ENCODE measurements around the gene STAM. TPM values are rescaled to one million over a fixed set of nuclear protein-coding genes. Genes with fewer than 3 reads are reported as not detected.

Gene STAM
- total RNA-seq, 6 donors from 2014 or later = 18.9 to 85.1 (median 31.2) TPM

DNA sequence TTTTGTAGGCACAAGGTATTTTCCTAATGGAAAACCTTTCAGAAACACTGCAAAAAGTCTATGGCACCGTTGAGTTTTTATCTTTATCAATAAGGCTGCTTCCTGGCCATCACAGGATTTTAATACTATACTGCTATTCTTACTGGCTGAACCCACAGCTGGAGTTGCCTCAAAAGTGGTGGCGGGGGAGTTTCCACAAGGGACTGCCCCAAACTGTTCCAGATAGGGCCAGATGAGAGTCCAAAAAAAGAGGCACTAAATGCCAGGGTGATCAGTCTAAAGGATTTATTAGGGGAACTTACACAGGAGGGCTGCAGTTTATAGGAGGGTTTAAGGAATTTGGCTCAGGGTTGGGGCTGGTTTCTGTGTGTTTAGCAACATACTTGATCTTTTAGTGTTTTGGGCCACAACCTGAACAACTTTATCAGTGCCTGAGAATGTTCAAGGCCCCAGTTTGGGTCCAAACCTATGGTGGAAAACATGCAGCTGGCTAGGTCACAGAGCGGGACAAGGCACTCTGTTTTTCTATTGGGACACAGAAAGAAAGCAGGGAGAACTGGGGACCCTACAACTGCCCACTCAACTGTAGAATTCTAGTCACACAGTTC, 41.4 kb downstream of the STAM start:
- 84 to 97% methylated on average over 3 of the region's 3 CpGs for WGBS, 2 donors
- no peak for TF ChIP-seq POLR2A (IDR thresholded peaks at IDR 0.05)
- no peak for TF ChIP-seq EP300 (IDR thresholded peaks at IDR 0.05)
- TF ChIP-seq POLR2AphosphoS5 (IDR thresholded peaks at IDR 0.05) = no peak
- TF ChIP-seq, protein P1, sequence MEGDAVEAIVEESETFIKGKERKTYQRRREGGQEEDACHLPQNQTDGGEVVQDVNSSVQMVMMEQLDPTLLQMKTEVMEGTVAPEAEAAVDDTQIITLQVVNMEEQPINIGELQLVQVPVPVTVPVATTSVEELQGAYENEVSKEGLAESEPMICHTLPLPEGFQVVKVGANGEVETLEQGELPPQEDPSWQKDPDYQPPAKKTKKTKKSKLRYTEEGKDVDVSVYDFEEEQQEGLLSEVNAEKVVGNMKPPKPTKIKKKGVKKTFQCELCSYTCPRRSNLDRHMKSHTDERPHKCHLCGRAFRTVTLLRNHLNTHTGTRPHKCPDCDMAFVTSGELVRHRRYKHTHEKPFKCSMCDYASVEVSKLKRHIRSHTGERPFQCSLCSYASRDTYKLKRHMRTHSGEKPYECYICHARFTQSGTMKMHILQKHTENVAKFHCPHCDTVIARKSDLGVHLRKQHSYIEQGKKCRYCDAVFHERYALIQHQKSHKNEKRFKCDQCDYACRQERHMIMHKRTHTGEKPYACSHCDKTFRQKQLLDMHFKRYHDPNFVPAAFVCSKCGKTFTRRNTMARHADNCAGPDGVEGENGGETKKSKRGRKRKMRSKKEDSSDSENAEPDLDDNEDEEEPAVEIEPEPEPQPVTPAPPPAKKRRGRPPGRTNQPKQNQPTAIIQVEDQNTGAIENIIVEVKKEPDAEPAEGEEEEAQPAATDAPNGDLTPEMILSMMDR (IDR thresholded peaks at IDR 0.05) = no peak
- no peak overlapping the region for H3K27ac ChIP-seq
- ATAC-seq (ENCODE audit: low FRiP score in 2 of 2) (no peak), DNase-seq (no peak)
- peaks cover 0 to 19% (median 0%) of the 10 kb centered on the region in 4 donors for H3K36me3 ChIP-seq
- no peak overlapping the region for H3K4me3 ChIP-seq
- H3K9me3 ChIP-seq = no peaks in the 10 kb centered on the region
- H3K4me1 ChIP-seq = peaks cover 0 to 10% (median 1%) of the 10 kb centered on the region in 4 donors
- H3K27me3 ChIP-seq = no peaks in the 10 kb centered on the region

- ATAC-seq (ENCODE audit: low FRiP score in 2 of 2) = no peak
- H3K27me3 ChIP-seq = no peaks in the 10 kb centered on the region
- peaks cover 0 to 19% (median 0%) of the 10 kb centered on the region in 4 donors for H3K36me3 ChIP-seq
- WGBS, 2 donors = 92 to 97% methylated on average over 15 of the region's 15 CpGs
- H3K4me3 ChIP-seq = no peak overlapping the region
- no peak for DNase-seq
- no peak overlapping the region for H3K27ac ChIP-seq
- H3K9me3 ChIP-seq = no peaks in the 10 kb centered on the region
- peaks cover 0 to 10% (median 1%) of the 10 kb centered on the region in 4 donors for H3K4me1 ChIP-seq
- TF ChIP-seq, protein P1 (IDR thresholded peaks at IDR 0.05) = no peak
Observed at GRCh38 chr10:17687117-17687831, 43.3 kb downstream of the STAM start.

GRCh38 chr10:17689137-17689536, 45.2 kb downstream of the STAM start:
- Histone ChIP-seq H3K27ac (no peak overlapping the region), H3K4me3 (no peak overlapping the region), H3K4me1 (no peaks in the 10 kb centered on the region), H3K36me3 (peaks cover 0 to 19% (median 0%) of the 10 kb centered on the region in 4 donors), H3K27me3 (no peaks in the 10 kb centered on the region), H3K9me3 (no peaks in the 10 kb centered on the region)
- TF ChIP-seq POLR2AphosphoS5 (IDR thresholded peaks at IDR 0.05) = no peak
- TF ChIP-seq, protein P1 (IDR thresholded peaks at IDR 0.05) = no peak
- DNase-seq (no peak), ATAC-seq (ENCODE audit: low FRiP score in 2 of 2) (no peak)

GRCh38 chr10:17693009-17693408, 49.1 kb downstream of the STAM start:
- Histone ChIP-seq H3K9me3 (no peaks in the 10 kb centered on the region), H3K36me3 (peaks cover 4 to 50% (median 6%) of the 10 kb centered on the region in 4 donors), H3K4me3 (no peak overlapping the region), H3K4me1 (no peaks in the 10 kb centered on the region), H3K27me3 (no peaks in the 10 kb centered on the region), H3K27ac (no peak overlapping the region)
- WGBS, 2 donors = 73 to 77% methylated on average over 1 of the region's 1 CpG
- TF ChIP-seq POLR2AphosphoS5 (IDR thresholded peaks at IDR 0.05) (no peak), EP300 (IDR thresholded peaks at IDR 0.05) (no peak), POLR2A (IDR thresholded peaks at IDR 0.05) (no peak)
- TF ChIP-seq, protein P1 (IDR thresholded peaks at IDR 0.05) = no peak
- DNase-seq = no peak
- no peak for ATAC-seq (ENCODE audit: low FRiP score in 2 of 2)

- DNase-seq = no peak
- Histone ChIP-seq H3K4me1 (no peaks in the 10 kb centered on the region), H3K9me3 (no peaks in the 10 kb centered on the region), H3K27me3 (no peaks in the 10 kb centered on the region), H3K4me3 (no peak overlapping the region), H3K27ac (no peak overlapping the region), H3K36me3 (peaks cover 4 to 72% (median 6%) of the 10 kb centered on the region in 4 donors)
- 89 to 97% methylated on average over 4 of the region's 4 CpGs for WGBS, 2 donors
- no peak for ATAC-seq (ENCODE audit: low FRiP score in 2 of 2)
- TF ChIP-seq POLR2A (IDR thresholded peaks at IDR 0.05) (no peak), POLR2AphosphoS5 (IDR thresholded peaks at IDR 0.05) (no peak), EP300 (IDR thresholded peaks at IDR 0.05) (no peak)
- TF ChIP-seq, protein P1 (IDR thresholded peaks at IDR 0.05) = no peak
Observed at GRCh38 chr10:17698696-17699095, 54.7 kb downstream of the STAM start.
